Measurements from ENCODE around the gene SLC6A19. TPM values are rescaled to one million over a fixed set of nuclear protein-coding genes. Genes with fewer than 3 reads are reported as not detected.
"Not testable (repeated sequence)": the region's sequence is repeated elsewhere in the genome, so short reads cannot be mapped to it uniquely, and the experiment has no call there.

SLC6A19 gene
- total and polyA plus RNA-seq, 9 donors, result 0.08 to 1.5 TPM; not detected in 7

DNA sequence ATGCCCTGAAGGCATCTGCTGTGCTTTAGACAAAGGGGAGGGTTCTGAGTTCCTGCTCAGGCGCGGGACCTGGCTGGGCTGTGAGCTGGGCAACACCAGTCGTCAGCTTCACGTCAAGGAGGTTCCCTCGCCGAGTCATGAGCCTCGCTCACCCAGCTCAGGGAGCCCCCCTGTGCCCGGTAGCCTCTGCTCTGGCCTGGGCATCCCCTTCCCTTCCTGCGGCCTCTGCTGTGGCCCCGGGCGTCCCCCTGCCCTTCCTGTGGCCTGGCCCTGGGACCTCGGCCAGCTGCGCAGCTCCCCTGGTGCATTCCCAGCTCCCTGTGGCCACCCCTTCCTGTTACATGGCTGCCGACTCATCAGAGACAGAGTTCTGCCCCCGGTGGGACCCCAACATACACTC, 63.6 kb downstream of the SLC6A19 start:
- no peak overlapping the region for H3K4me3 ChIP-seq
- intact Hi-C loops (cut with DNase I), result no loop called here
- H3K36me3 ChIP-seq, result no peaks in the 10 kb centered on the region
- TF ChIP-seq EP300 (IDR thresholded peaks at IDR 0.05), result no peak
- TF ChIP-seq, protein P1, sequence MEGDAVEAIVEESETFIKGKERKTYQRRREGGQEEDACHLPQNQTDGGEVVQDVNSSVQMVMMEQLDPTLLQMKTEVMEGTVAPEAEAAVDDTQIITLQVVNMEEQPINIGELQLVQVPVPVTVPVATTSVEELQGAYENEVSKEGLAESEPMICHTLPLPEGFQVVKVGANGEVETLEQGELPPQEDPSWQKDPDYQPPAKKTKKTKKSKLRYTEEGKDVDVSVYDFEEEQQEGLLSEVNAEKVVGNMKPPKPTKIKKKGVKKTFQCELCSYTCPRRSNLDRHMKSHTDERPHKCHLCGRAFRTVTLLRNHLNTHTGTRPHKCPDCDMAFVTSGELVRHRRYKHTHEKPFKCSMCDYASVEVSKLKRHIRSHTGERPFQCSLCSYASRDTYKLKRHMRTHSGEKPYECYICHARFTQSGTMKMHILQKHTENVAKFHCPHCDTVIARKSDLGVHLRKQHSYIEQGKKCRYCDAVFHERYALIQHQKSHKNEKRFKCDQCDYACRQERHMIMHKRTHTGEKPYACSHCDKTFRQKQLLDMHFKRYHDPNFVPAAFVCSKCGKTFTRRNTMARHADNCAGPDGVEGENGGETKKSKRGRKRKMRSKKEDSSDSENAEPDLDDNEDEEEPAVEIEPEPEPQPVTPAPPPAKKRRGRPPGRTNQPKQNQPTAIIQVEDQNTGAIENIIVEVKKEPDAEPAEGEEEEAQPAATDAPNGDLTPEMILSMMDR (IDR thresholded peaks at IDR 0.05), result no peak
- TF ChIP-seq POLR2A (IDR thresholded peaks at IDR 0.05), result no peak
- H3K4me1 ChIP-seq (ENCODE audit: insufficient read depth), result no peaks in the 10 kb centered on the region
- peaks cover 0 to 7% of the 10 kb centered on the region in 2 donors for H3K9me3 ChIP-seq
- no peaks in the 10 kb centered on the region for H3K27me3 ChIP-seq
- no peak for DNase-seq
- no peak overlapping the region for H3K27ac ChIP-seq
- 75 to 88% (median 83%) methylated on average over 15 of the region's 15 CpGs for WGBS, 3 donors

DNA sequence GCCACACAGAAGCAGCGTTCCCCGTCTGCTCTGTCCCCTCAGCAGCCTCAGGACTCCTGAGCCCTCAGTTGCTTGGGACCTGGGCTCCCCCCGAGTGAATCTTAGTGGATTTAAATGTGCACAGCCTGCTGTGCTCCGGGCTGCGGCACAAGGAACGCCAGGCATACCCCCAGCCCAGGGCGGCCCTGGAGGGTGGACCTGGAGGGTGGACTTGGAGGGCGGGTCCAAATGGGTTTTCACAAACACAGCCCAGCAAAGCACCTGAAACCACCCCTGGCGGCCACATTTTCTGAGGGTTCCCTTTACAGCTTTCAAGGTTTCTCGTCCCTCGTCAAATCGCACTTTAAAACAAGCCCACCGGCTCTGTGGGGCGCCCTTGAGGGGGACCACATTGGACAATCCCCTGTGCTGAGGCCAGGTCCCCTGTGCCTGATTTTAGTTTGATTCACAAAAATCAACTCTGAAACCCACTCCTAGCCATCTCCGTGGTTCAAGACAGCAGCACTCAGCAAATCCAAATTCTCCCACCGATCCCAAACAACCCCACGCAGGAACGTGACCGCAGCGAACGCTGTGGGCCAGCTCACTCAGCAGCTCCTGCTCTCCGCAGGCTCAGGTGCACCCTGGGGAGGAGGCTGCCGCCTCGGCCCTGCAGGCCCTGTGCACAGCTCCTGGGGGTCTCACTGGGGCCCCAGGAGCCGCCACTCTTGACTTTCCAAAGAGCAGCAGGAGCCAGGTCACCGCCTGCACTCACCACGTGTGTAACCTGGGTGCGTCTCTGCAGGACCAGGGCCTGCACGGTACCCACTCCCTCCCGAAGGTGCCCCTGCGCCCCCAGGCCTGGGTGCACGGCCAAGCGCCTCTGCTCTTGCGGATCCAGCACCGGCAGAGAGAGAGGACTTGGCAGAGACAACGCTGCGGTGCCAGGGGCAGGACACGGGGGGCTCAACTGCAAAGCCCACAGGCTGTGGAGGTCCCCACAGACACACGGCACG, 64.4 kb downstream of the SLC6A19 start:
- Histone ChIP-seq H3K27ac (no peak overlapping the region), H3K27me3 (no peaks in the 10 kb centered on the region), H3K36me3 (no peaks in the 10 kb centered on the region), H3K4me3 (no peak overlapping the region), H3K4me1 (ENCODE audit: insufficient read depth) (no peaks in the 10 kb centered on the region), H3K9me3 (peaks cover 0 to 7% of the 10 kb centered on the region in 2 donors)
- intact Hi-C loops (cut with DNase I), result no loop called here
- TF ChIP-seq, protein P1 (IDR thresholded peaks at IDR 0.05), result no peak
- no peak for TF ChIP-seq POLR2A (IDR thresholded peaks at IDR 0.05)
- no peak for TF ChIP-seq EP300 (IDR thresholded peaks at IDR 0.05)
- WGBS, 3 donors, result 85 to 90% (median 88%) methylated on average over 39 to 40 of the region's 40 CpGs
- no peak for DNase-seq

DNA sequence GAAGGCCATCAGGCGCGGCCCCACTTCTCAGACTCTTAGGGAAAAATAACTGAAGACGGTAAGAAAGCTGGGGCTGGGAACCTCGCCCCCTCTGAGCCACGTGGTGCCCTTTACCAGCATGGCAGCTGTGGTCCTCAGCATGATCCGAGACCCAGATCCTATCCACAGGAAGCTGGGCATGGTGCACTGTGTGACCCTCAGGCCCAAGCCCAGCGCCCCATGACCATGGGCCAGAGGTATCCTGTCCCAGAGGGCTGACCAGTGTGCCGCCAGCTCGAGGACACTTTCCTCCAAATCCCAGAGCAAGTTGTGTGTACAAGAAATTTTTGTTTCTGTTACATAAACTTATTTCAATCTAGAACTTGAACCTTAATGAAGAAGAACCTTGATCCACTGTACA, 65.4 kb downstream of the SLC6A19 start:
- no peak overlapping the region for H3K27ac ChIP-seq
- intact Hi-C loops (cut with DNase I), result no loop called here
- no peak overlapping the region for H3K4me3 ChIP-seq
- no peaks in the 10 kb centered on the region for H3K36me3 ChIP-seq
- H3K9me3 ChIP-seq, result peaks cover 0 to 7% of the 10 kb centered on the region in 2 donors
- no peak for TF ChIP-seq POLR2A (IDR thresholded peaks at IDR 0.05)
- TF ChIP-seq EP300 (IDR thresholded peaks at IDR 0.05), result no peak
- TF ChIP-seq, protein P1 (IDR thresholded peaks at IDR 0.05), result no peak
- no peak for DNase-seq
- 81 to 87% (median 83%) methylated on average over 9 of the region's 9 CpGs for WGBS, 3 donors
- H3K4me1 ChIP-seq (ENCODE audit: insufficient read depth), result no peaks in the 10 kb centered on the region
- no peaks in the 10 kb centered on the region for H3K27me3 ChIP-seq

DNA sequence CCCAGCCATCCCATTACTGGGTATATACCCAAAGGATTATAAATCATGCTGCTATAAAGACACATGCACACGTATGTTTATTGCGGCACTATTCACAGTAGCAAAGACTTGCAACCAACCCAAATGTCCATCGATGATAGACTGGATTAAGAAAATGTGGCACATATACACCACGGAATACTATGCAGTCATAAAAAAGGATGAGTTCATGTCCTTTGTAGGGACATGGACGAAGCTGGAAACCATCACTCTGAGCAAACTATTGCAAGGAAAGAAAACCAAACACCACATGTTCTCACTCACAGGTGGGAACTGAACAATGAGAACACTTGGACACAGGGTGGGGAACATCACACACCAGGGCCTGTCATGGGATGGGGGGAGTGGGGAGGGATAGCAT, 66.1 kb downstream of the SLC6A19 start:
- DNase-seq; H3K36me3 ChIP-seq; H3K27ac ChIP-seq; intact Hi-C loops (cut with DNase I); H3K4me1 ChIP-seq (ENCODE audit: insufficient read depth); H3K27me3 ChIP-seq; H3K9me3 ChIP-seq; H3K4me3 ChIP-seq: not testable (repeated sequence)
- WGBS, 3 donors, result 86 to 89% (median 88%) methylated on average over 5 of the region's 5 CpGs

DNA sequence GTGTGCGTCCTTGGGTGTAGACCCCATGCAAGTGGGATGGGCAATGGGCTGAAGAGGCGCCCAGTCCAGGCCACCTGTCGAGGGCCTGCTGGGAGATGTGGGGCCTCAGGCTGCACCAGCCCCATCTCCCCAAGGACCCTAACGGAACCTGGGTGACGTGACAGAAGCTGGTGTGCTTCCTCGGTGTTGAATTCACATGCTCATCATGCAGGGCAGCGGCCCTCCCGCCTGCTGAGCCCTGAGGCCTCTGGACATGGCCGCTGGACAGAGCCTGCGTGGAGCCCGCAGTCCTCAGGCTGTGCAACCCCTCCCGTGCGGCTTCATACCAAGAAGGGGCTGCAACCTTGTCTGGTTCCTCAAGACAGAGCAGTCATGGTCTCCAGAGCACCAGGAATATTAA, 66.7 kb downstream of the SLC6A19 start:
- no peaks in the 10 kb centered on the region for H3K27me3 ChIP-seq
- no peak for DNase-seq
- H3K9me3 ChIP-seq, result peaks cover 0 to 3% of the 10 kb centered on the region in 2 donors
- H3K4me3 ChIP-seq, result no peak overlapping the region
- no peak for TF ChIP-seq POLR2A (IDR thresholded peaks at IDR 0.05)
- TF ChIP-seq EP300 (IDR thresholded peaks at IDR 0.05), result no peak
- TF ChIP-seq, protein P1 (IDR thresholded peaks at IDR 0.05), result no peak
- no peak overlapping the region for H3K27ac ChIP-seq
- no peaks in the 10 kb centered on the region for H3K36me3 ChIP-seq
- 83 to 88% (median 84%) methylated on average over 13 of the region's 13 CpGs for WGBS, 3 donors
- H3K4me1 ChIP-seq (ENCODE audit: insufficient read depth), result no peaks in the 10 kb centered on the region
- intact Hi-C loops (cut with DNase I), result no loop called here
